HEK293 (cell line): Measurements from ENCODE around the gene DOCK3.

ENCODE experiments used
- BCL6B ChIP-seq: fragments of 450-650 bp; formaldehyde crosslinking; IDR thresholded peaks from 2 replicates; pipeline ENCODE4 v1.5.1; 2017; ENCODE audit warnings: missing biosample characterization, missing genetic modification characterization
- KLF10 ChIP-seq: fragments of 450-650 bp; IDR thresholded peaks from 2 replicates; pipeline ENCODE4 v1.5.1; 2018; ENCODE audit warnings: missing biosample characterization, mild to moderate bottlenecking, missing genetic modification characterization
- KLF7 ChIP-seq: fragments of 450-650 bp; formaldehyde crosslinking; IDR thresholded peaks from 2 replicates; pipeline ENCODE4 v1.5.1; 2016; ENCODE audit warnings: missing biosample characterization, missing genetic modification characterization, borderline replicate concordance
- TCF7L2 ChIP-seq: IDR thresholded peaks from 2 replicates; pipeline ENCODE4 v1.6.1; 2011; ENCODE audit warnings: low read depth, mild to moderate bottlenecking, inconsistent platforms, low read length, moderate library complexity, borderline replicate concordance
- YY1 ChIP-seq: fragments of 450-650 bp; formaldehyde crosslinking; IDR thresholded peaks from 2 replicates; pipeline ENCODE4 v1.5.1; 2018; ENCODE audit warnings: missing biosample characterization, missing genetic modification characterization
- ZNF169 ChIP-seq: fragments of 450-650 bp; formaldehyde crosslinking; IDR thresholded peaks from 2 replicates; pipeline ENCODE4 v1.5.1; 2016; ENCODE audit warnings: missing biosample characterization, missing genetic modification characterization
- ZNF335 ChIP-seq: fragments of 450-650 bp; formaldehyde crosslinking; conservative IDR thresholded peaks from 2 replicates; pipeline ENCODE4 v1.5.1; 2016; ENCODE audit warnings: missing biosample characterization, missing genetic modification characterization
- ZNF624 ChIP-seq: fragments of 450-650 bp; formaldehyde crosslinking; IDR thresholded peaks from 2 replicates; pipeline ENCODE4 v1.5.1; 2017; ENCODE audit warnings: missing biosample characterization, missing genetic modification characterization
- ZNF707 ChIP-seq: fragments of 450-650 bp; formaldehyde crosslinking; IDR thresholded peaks from 2 replicates; pipeline ENCODE4 v1.5.1; 2016; ENCODE audit warnings: missing biosample characterization, missing genetic modification characterization
- ZNF777 ChIP-seq: fragments of 450-650 bp; formaldehyde crosslinking; IDR thresholded peaks from 2 replicates; pipeline ENCODE4 v1.5.1; 2017; ENCODE audit warnings: missing biosample characterization, missing genetic modification characterization, borderline replicate concordance
- ZNF830 ChIP-seq: fragments of 450-650 bp; IDR thresholded peaks from 2 replicates; pipeline ENCODE4 v1.5.0; 2018; ENCODE audit warnings: missing biosample characterization, missing genetic modification characterization, low read depth, mild to moderate bottlenecking, moderate library complexity
- TF ChIP-seq, protein P1 (sequence below): fragments of 450-650 bp; formaldehyde crosslinking; IDR thresholded peaks from 2 replicates; pipeline ENCODE4 v1.5.1; 2016; ENCODE audit warnings: missing biosample characterization, missing genetic modification characterization
- TF ChIP-seq, protein P2 (sequence below): fragments of 450-650 bp; formaldehyde crosslinking; IDR thresholded peaks from 2 replicates; pipeline ENCODE4 v1.5.1; 2017; ENCODE audit warnings: missing biosample characterization, missing genetic modification characterization
- TF ChIP-seq, protein P3 (sequence below): fragments of 450-650 bp; formaldehyde crosslinking; optimal IDR thresholded peaks from 2 replicates; pipeline ENCODE3; 2016; ENCODE audit warnings: missing biosample characterization, mild to moderate bottlenecking, missing genetic modification characterization

GRCh38 chr3:51191768-51192167, 517.0 kb downstream of the DOCK3 start:
- TF ChIP-seq ZNF169 (no peak), KLF7 (tag by site-specific recombination) (no peak), ZNF624 (tag by site-specific recombination) (no peak), ZNF777 (tag by site-specific recombination) (no peak), TCF7L2 (no peak), ZNF335 (no peak), KLF10 (no peak), ZNF830 (tag by site-specific recombination) (no peak), ZNF707 (tag by site-specific recombination) (no peak), YY1 (tag by site-specific recombination) (no peak), BCL6B (tag by site-specific recombination) (no peak)
- TF ChIP-seq, protein P1, sequence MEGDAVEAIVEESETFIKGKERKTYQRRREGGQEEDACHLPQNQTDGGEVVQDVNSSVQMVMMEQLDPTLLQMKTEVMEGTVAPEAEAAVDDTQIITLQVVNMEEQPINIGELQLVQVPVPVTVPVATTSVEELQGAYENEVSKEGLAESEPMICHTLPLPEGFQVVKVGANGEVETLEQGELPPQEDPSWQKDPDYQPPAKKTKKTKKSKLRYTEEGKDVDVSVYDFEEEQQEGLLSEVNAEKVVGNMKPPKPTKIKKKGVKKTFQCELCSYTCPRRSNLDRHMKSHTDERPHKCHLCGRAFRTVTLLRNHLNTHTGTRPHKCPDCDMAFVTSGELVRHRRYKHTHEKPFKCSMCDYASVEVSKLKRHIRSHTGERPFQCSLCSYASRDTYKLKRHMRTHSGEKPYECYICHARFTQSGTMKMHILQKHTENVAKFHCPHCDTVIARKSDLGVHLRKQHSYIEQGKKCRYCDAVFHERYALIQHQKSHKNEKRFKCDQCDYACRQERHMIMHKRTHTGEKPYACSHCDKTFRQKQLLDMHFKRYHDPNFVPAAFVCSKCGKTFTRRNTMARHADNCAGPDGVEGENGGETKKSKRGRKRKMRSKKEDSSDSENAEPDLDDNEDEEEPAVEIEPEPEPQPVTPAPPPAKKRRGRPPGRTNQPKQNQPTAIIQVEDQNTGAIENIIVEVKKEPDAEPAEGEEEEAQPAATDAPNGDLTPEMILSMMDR (tag by site-specific recombination): no peak
- TF ChIP-seq, protein P2, sequence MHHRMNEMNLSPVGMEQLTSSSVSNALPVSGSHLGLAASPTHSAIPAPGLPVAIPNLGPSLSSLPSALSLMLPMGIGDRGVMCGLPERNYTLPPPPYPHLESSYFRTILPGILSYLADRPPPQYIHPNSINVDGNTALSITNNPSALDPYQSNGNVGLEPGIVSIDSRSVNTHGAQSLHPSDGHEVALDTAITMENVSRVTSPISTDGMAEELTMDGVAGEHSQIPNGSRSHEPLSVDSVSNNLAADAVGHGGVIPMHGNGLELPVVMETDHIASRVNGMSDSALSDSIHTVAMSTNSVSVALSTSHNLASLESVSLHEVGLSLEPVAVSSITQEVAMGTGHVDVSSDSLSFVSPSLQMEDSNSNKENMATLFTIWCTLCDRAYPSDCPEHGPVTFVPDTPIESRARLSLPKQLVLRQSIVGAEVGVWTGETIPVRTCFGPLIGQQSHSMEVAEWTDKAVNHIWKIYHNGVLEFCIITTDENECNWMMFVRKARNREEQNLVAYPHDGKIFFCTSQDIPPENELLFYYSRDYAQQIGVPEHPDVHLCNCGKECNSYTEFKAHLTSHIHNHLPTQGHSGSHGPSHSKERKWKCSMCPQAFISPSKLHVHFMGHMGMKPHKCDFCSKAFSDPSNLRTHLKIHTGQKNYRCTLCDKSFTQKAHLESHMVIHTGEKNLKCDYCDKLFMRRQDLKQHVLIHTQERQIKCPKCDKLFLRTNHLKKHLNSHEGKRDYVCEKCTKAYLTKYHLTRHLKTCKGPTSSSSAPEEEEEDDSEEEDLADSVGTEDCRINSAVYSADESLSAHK (tag by site-specific recombination): no peak
- TF ChIP-seq, protein P3, sequence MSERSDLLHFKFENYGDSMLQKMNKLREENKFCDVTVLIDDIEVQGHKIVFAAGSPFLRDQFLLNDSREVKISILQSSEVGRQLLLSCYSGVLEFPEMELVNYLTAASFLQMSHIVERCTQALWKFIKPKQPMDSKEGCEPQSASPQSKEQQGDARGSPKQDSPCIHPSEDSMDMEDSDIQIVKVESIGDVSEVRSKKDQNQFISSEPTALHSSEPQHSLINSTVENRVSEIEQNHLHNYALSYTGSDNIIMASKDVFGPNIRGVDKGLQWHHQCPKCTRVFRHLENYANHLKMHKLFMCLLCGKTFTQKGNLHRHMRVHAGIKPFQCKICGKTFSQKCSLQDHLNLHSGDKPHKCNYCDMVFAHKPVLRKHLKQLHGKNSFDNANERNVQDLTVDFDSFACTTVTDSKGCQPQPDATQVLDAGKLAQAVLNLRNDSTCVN: no peak
